H9 (cell line): Measurements from ENCODE around the gene EDEM1. TPM values are rescaled to one million over a fixed set of nuclear protein-coding genes. Genes with fewer than 3 reads are reported as not detected.

Source experiments
- DNase-seq: peaks from one replicate; pipeline ENCODE4 v3.0.0-alpha.2; 2017
- H2AFZ ChIP-seq: one replicate; pipeline ENCODE4 v1.6.1; 2013; ENCODE audit warnings: mild to moderate bottlenecking, low read length, control low read depth, moderate library complexity
- H2AK5ac ChIP-seq: 2 replicates; pipeline ENCODE4 v1.6.1; 2013; ENCODE audit warnings: low read length, control low read depth, mixed read lengths; ENCODE audit not compliant: insufficient read length
- H2BK120ac ChIP-seq: one replicate; pipeline ENCODE4 v1.6.1; 2013; ENCODE audit warnings: low read depth, mild to moderate bottlenecking, low read length, control low read depth, inconsistent platforms; ENCODE audit not compliant: poor library complexity, severe bottlenecking
- H2BK12ac ChIP-seq: 2 replicates; pipeline ENCODE4 v1.6.1; 2013; ENCODE audit warnings: low read length, control low read depth, mixed read lengths, low read depth; ENCODE audit not compliant: insufficient read length
- H2BK15ac ChIP-seq: 2 replicates; pipeline ENCODE4 v1.6.1; 2013; ENCODE audit warnings: low read depth, low read length, control low read depth
- H2BK20ac ChIP-seq: one replicate; pipeline ENCODE4 v1.6.1; 2013; ENCODE audit warnings: low read depth, mild to moderate bottlenecking, low read length, control low read depth, inconsistent platforms; ENCODE audit not compliant: poor library complexity, severe bottlenecking
- H2BK5ac ChIP-seq: 2 replicates; pipeline ENCODE4 v1.6.1; 2013; ENCODE audit warnings: low read length, control low read depth, mixed read lengths; ENCODE audit not compliant: insufficient read length
- H3K14ac ChIP-seq: 2 replicates; pipeline ENCODE4 v1.6.1; 2013; ENCODE audit warnings: low read length, control low read depth; ENCODE audit not compliant: insufficient read depth
- H3K18ac ChIP-seq: 2 replicates; pipeline ENCODE4 v1.6.1; 2013; ENCODE audit warnings: low read depth, mild to moderate bottlenecking, mixed read lengths, low read length, control low read depth; ENCODE audit not compliant: insufficient read length
- H3K23ac ChIP-seq: 2 replicates; pipeline ENCODE4 v1.6.1; 2013; ENCODE audit warnings: low read length, control low read depth, mixed read lengths, low read depth; ENCODE audit not compliant: insufficient read length
- H3K23me2 ChIP-seq: 2 replicates; pipeline ENCODE4 v1.6.1; 2013; ENCODE audit warnings: low read depth, mild to moderate bottlenecking, mixed read lengths, low read length, control low read depth; ENCODE audit not compliant: insufficient read length, poor library complexity, severe bottlenecking
- H3K27ac ChIP-seq: 2 replicates; pipeline ENCODE4 v1.5.1; 2013; ENCODE audit warnings: low read length, control low read depth, mixed read lengths, low read depth; ENCODE audit not compliant: insufficient read length
- H3K27me3 ChIP-seq: 2 replicates; pipeline ENCODE4 v1.6.1; 2013; ENCODE audit warnings: low read length, control low read depth, inconsistent platforms; ENCODE audit not compliant: insufficient read depth
- H3K4ac ChIP-seq: 2 replicates; pipeline ENCODE4 v1.6.1; 2013; ENCODE audit warnings: low read depth, mild to moderate bottlenecking, control low read depth, inconsistent platforms, low read length, moderate library complexity
- H3K4me1 ChIP-seq: 2 replicates; pipeline ENCODE4 v1.6.1; 2013; ENCODE audit warnings: low read length, control low read depth, inconsistent platforms; ENCODE audit not compliant: insufficient read depth
- H3K4me2 ChIP-seq: 2 replicates; pipeline ENCODE4 v1.6.1; 2013; ENCODE audit warnings: low read length, control low read depth, mixed read lengths; ENCODE audit not compliant: insufficient read length, insufficient read depth
- H3K56ac ChIP-seq: 2 replicates; pipeline ENCODE4 v1.6.1; 2013; ENCODE audit warnings: low read depth, mild to moderate bottlenecking, mixed read lengths, low read length, control low read depth; ENCODE audit not compliant: insufficient read length
- H3K79me1 ChIP-seq: 2 replicates; pipeline ENCODE4 v1.6.1; 2013; ENCODE audit warnings: low read depth, mild to moderate bottlenecking, moderate library complexity, low read length, control low read depth, inconsistent platforms; ENCODE audit not compliant: insufficient read depth, poor library complexity, severe bottlenecking
- H3K79me2 ChIP-seq: 2 replicates; pipeline ENCODE4 v1.6.1; 2013; ENCODE audit warnings: low read length, control low read depth, inconsistent platforms; ENCODE audit not compliant: insufficient read depth
- H3K9ac ChIP-seq: 2 replicates; pipeline ENCODE4 v1.6.1; 2013; ENCODE audit warnings: low read length, control low read depth, mixed read lengths; ENCODE audit not compliant: insufficient read length; ENCODE audit errors: extremely low read depth
- H3K9me3 ChIP-seq: one replicate; pipeline ENCODE4 v1.6.1; 2013; ENCODE audit warnings: low read depth, low read length, inconsistent platforms; ENCODE audit not compliant: control insufficient read depth
- H3T11ph ChIP-seq: one replicate; pipeline ENCODE4 v1.6.1; 2013; ENCODE audit warnings: mild to moderate bottlenecking, low read length, control low read depth, inconsistent platforms
- H4K20me1 ChIP-seq: one replicate; pipeline ENCODE4 v1.6.1; 2013; ENCODE audit not compliant: control insufficient read depth, insufficient read length, insufficient read depth
- H4K5ac ChIP-seq: 2 replicates; pipeline ENCODE4 v1.6.1; 2013; ENCODE audit warnings: low read depth, mild to moderate bottlenecking, mixed read lengths, low read length, control low read depth; ENCODE audit not compliant: insufficient read length
- H4K8ac ChIP-seq: replicated peaks from 2 replicates; pipeline ENCODE4 v1.6.1; 2013; ENCODE audit warnings: low read length, control low read depth, mixed read lengths, low read depth; ENCODE audit not compliant: insufficient read length
- H4K91ac ChIP-seq: 2 replicates; pipeline ENCODE4 v1.6.1; 2013; ENCODE audit warnings: low read depth, mild to moderate bottlenecking, moderate library complexity, mixed read lengths, low read length, control low read depth; ENCODE audit not compliant: insufficient read length
- H3K27ac Mint-ChIP-seq, 3 experiments: 2 replicates in 2 of 3; 3 replicates in 1 of 3; pipeline ENCODE4 v1.8.0; 2020 to 2021; ENCODE audit warnings: mixed read lengths in 3 of 3, mild to moderate bottlenecking in 1 of 3, moderate library complexity in 1 of 3
- H3K27me3 Mint-ChIP-seq: 2 replicates; pipeline ENCODE4 v1.8.0; 2021; ENCODE audit warnings: low read depth, mild to moderate bottlenecking, moderate library complexity, mixed read lengths
- H3K36me3 Mint-ChIP-seq, 3 experiments: 2 replicates in 2 of 3; 3 replicates in 1 of 3; pipeline ENCODE4 v1.8.0; 2020 to 2021; ENCODE audit warnings: low read depth in 3 of 3, mixed read lengths in 3 of 3; ENCODE audit not compliant: insufficient read depth in 1 of 3
- H3K4me1 Mint-ChIP-seq, 2 experiments: 2 replicates each; pipeline ENCODE4 v1.8.0; 2020; ENCODE audit warnings: mixed read lengths in 2 of 2
- H3K4me3 Mint-ChIP-seq, 2 experiments: 2 replicates in 1 of 2; 3 replicates in 1 of 2; pipeline ENCODE4 v1.8.0; 2020 to 2021; ENCODE audit warnings: mild to moderate bottlenecking in 2 of 2, mixed read lengths in 2 of 2, moderate library complexity in 1 of 2
- H3K9me3 Mint-ChIP-seq, 2 experiments: 2 replicates in 1 of 2; 3 replicates in 1 of 2; pipeline ENCODE4 v1.8.0; 2020; ENCODE audit warnings: mild to moderate bottlenecking in 2 of 2, mixed read lengths in 2 of 2, moderate library complexity in 1 of 2
- WGBS: extraction: QIAGEN DNeasy Blood & Tissue Kit; methylation state at CpG from one replicate; pipeline ENCODE4 v1.1.7; 2013; ENCODE audit warnings: missing lambda C conversion rate, low lambda C conversion rate, mixed read lengths; ENCODE audit not compliant: insufficient read length; ENCODE audit errors: extremely low coverage; 5-methylcytosine and 5-hydroxymethylcytosine counted together
- total RNA-seq: library from RNA; stranded (reverse); gene quantifications from 2 replicates; pipeline ENCODE4 v1.2.1, GENCODE V29; 2021
- TF ChIP-seq, protein P1 (sequence below): fragments of 200-600 bp; sonication (generic); conservative IDR thresholded peaks from 3 replicates; pipeline ENCODE4 v1.8.0; 2021; ENCODE audit warnings: antibody characterized with exemption, mild to moderate bottlenecking

The EDEM1 gene
- total RNA-seq, 1 experiment from 2014 or later = 11.7 TPM

DNA sequence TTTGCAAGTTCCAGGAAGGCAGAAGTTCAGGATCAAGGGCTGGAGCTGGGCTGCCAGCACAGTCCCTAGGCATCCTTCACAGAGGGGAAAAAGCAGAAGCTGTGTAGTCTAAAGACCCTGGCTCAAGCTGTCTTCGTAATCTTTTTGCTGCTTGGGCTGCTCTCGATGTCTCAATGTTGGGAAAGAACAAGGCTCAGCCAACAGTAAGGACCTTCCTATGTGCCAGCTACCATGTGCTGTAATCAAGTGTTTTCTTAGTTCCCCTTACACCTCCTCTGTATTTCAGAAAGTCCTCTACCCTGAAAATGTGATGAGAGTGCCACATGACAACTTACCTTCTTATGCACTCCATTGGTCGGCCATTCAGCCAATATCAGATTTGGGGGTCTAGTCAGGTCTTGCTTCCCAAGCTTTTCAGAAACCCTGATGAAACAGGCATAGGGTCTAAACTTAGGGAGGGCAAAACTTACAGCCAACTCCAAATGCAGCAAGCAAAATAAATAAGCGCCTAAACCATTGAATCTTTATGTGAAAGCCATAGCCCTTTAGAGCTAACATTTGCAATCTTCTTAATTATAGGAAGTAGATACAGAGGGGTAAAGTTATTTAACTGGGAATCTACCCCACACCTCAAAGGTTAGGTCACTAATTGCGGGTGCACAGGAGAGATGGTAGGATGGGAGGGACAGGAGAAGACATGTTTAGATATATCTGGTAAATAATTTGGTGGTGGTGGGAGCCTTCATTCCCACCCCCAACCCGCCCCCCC lies 1.2 kb upstream of the EDEM1 start:
- Histone ChIP-seq H3K4ac (no peak overlapping the region), H2BK120ac (no peak overlapping the region), H3K23ac (no peak overlapping the region), H3K9ac (no peak overlapping the region), H2AFZ (no peak overlapping the region), H3T11ph (no peak overlapping the region), H3K56ac (no peak overlapping the region), H3K79me2 (peaks cover 5% of the 10 kb centered on the region; the same call in 1 of the 2 replicates), H3K27me3 (no peaks in the 10 kb centered on the region), H2BK5ac (no peak overlapping the region), H3K23me2 (peaks cover 10% of the 10 kb centered on the region), H4K5ac (no peak overlapping the region), H3K4me2 (peak overlapping the region; percentile 96), H3K9me3 (no peaks in the 10 kb centered on the region), H2AK5ac (no peak overlapping the region), H3K79me1 (no peaks in the 10 kb centered on the region), H2BK12ac (no peak overlapping the region), H3K27ac (no peak overlapping the region), H3K14ac (no peak overlapping the region), H3K18ac (no peak overlapping the region), H2BK20ac (no peak overlapping the region), H4K20me1 (no peaks in the 10 kb centered on the region), H4K8ac (no peak overlapping the region), H4K91ac (no peak overlapping the region), H3K4me1 (0 out of 2 replicates have a peak, but pooled peaks cover 6% of the 10 kb centered on the region), H2BK15ac (no peak overlapping the region)
- no peaks in the 10 kb centered on the region for H3K9me3 Mint-ChIP-seq
- peaks cover 5 to 9% (median 5%) of the 10 kb centered on the region in 3 experiments for H3K36me3 Mint-ChIP-seq
- DNase-seq = no peak
- TF ChIP-seq, protein P1, sequence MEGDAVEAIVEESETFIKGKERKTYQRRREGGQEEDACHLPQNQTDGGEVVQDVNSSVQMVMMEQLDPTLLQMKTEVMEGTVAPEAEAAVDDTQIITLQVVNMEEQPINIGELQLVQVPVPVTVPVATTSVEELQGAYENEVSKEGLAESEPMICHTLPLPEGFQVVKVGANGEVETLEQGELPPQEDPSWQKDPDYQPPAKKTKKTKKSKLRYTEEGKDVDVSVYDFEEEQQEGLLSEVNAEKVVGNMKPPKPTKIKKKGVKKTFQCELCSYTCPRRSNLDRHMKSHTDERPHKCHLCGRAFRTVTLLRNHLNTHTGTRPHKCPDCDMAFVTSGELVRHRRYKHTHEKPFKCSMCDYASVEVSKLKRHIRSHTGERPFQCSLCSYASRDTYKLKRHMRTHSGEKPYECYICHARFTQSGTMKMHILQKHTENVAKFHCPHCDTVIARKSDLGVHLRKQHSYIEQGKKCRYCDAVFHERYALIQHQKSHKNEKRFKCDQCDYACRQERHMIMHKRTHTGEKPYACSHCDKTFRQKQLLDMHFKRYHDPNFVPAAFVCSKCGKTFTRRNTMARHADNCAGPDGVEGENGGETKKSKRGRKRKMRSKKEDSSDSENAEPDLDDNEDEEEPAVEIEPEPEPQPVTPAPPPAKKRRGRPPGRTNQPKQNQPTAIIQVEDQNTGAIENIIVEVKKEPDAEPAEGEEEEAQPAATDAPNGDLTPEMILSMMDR = no peak
- WGBS = no CpG with 5 or more reads among the region's 6 CpGs
- peaks cover 5% of the 10 kb centered on the region for H3K27me3 Mint-ChIP-seq
- peak overlapping the region; percentile 88 to 90 for H3K4me3 Mint-ChIP-seq
- peaks cover 24 to 33% of the 10 kb centered on the region in 2 experiments for H3K4me1 Mint-ChIP-seq
- H3K27ac Mint-ChIP-seq = no peak overlapping the region
